GM12891 (cell line): ENCODE measurements around the gene MYH15.

Source experiments
- PAX5 ChIP-seq: IDR thresholded peaks from 2 replicates; pipeline ENCODE4 v1.6.1; 2011; ENCODE audit warnings: low read length, moderate library complexity, mild to moderate bottlenecking; ENCODE audit not compliant: insufficient read depth, severe bottlenecking
- POLR2A ChIP-seq: IDR thresholded peaks from 2 replicates; pipeline ENCODE4 v1.6.1; 2011; ENCODE audit warnings: low read depth, low read length, control low read depth
- POLR2AphosphoS5 ChIP-seq: IDR thresholded peaks from 2 replicates; pipeline ENCODE4 v1.6.1; 2011; ENCODE audit warnings: low read depth, low read length, control low read depth
- POU2F2 ChIP-seq: IDR thresholded peaks from 2 replicates; pipeline ENCODE4 v1.6.1; 2011; ENCODE audit warnings: low read depth, mild to moderate bottlenecking, control low read depth, low read length, moderate library complexity
- SPI1 ChIP-seq: IDR thresholded peaks from 2 replicates; pipeline ENCODE4 v1.6.1; 2011; ENCODE audit warnings: low read depth, low read length, control low read depth
- TAF1 ChIP-seq: IDR thresholded peaks from 2 replicates; pipeline ENCODE4 v1.6.1; 2011; ENCODE audit warnings: low read depth, low read length, control low read depth

DNA sequence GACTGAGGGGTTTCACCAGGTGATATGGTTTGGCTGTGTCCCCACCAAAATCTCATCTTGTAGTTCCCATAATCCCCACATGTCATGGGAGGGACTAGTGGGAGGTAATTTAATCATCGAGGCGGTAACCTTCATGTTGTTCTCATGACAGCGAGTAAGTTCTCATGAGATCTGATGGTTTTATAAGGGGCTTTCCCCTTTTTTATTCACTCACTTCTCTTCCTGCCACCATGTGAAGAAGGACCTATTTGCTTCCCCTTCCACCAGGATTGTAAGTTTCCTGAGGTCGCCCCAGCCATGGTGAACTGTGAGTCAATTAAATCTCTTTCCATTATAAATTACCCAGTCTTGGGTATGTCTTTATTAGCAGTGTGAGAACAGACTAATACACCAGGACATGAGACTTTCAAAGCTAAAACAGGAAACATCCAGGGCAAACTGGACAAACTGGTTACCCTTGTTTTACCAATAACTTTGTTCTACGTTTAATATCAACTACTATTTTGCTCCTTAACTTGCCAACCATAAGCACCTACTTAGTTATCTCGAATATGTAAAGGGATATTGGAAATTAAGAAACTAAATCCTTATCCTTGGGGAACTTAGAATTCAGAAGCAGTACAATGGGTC lies 98.2 kb downstream of the MYH15 start:
- TF ChIP-seq SPI1 (no peak), TAF1 (no peak), POLR2A (no peak), POLR2AphosphoS5 (no peak), PAX5 (no peak), POU2F2 (no peak)
